ENCODE measurements around the gene INPP5D.
"Not testable (repeated sequence)": the region's sequence is repeated elsewhere in the genome, so short reads cannot be mapped to it uniquely, and the experiment has no call there.

Gene INPP5D

GRCh38 chr2:233094614-233095013 is 34.5 kb downstream of the INPP5D start:
- DNase-seq: no peak

GRCh38 chr2:233096006-233096405 is 35.9 kb downstream of the INPP5D start:
- DNase-seq: no peak

GRCh38 chr2:233098618-233099017 is 38.5 kb downstream of the INPP5D start:
- DNase-seq: no peak

GRCh38 chr2:233099820-233100191 is 39.7 kb downstream of the INPP5D start:
- not testable (repeated sequence) for DNase-seq

- no peak for DNase-seq
Observed at GRCh38 chr2:233100192-233100998, 40.3 kb downstream of the INPP5D start.

- DNase-seq: no peak
Observed at GRCh38 chr2:233101141-233101540, 41.0 kb downstream of the INPP5D start.

- DNase-seq: no peak
Observed at GRCh38 chr2:233101816-233102215, 41.7 kb downstream of the INPP5D start.

- DNase-seq: no peak
Observed at GRCh38 chr2:233105156-233105895, 45.2 kb downstream of the INPP5D start.

- no peak for DNase-seq
Observed at GRCh38 chr2:233105930-233106329, 45.8 kb downstream of the INPP5D start.

- no peak for DNase-seq
Observed at GRCh38 chr2:233107011-233107410, 46.9 kb downstream of the INPP5D start.

GRCh38 chr2:233107831-233108300 is 47.7 kb downstream of the INPP5D start:
- DNase-seq: no peak

GRCh38 chr2:233108611-233109490 is 48.7 kb downstream of the INPP5D start:
- DNase-seq: no peak

GRCh38 chr2:233111427-233111826 is 51.3 kb downstream of the INPP5D start:
- no peak for DNase-seq

- DNase-seq: peak; percentile 37
Observed at GRCh38 chr2:233112329-233112728, 52.2 kb downstream of the INPP5D start.

GRCh38 chr2:233112776-233113452 is 52.8 kb downstream of the INPP5D start:
- peak; percentile 40 for DNase-seq

- DNase-seq: no peak
Observed at GRCh38 chr2:233114421-233114861, 54.3 kb downstream of the INPP5D start.

- no peak for DNase-seq
Observed at GRCh38 chr2:233115121-233115520, 55.0 kb downstream of the INPP5D start.

- no peak for DNase-seq
Observed at GRCh38 chr2:233115741-233116140, 55.6 kb downstream of the INPP5D start.

- no peak for DNase-seq
Observed at GRCh38 chr2:233116946-233117345, 56.8 kb downstream of the INPP5D start.

- no peak for DNase-seq
Observed at GRCh38 chr2:233117351-233117750, 57.2 kb downstream of the INPP5D start.

GRCh38 chr2:233117811-233118647 is 57.9 kb downstream of the INPP5D start:
- DNase-seq: no peak

GRCh38 chr2:233118648-233119000 is 58.5 kb downstream of the INPP5D start:
- DNase-seq: no peak
